Stomach (tissue), 4 donors: ENCODE measurements around the gene PELO.

ENCODE experiments used
- EP300 ChIP-seq: sonication (generic); formaldehyde crosslinking; IDR thresholded peaks from one replicate; pipeline ENCODE4 v1.6.1; 2017; ENCODE audit warnings: antibody characterized with exemption
- POLR2A ChIP-seq, 4 donors: fragments of 450-650 bp; IDR thresholded peaks; one replicate each; pipeline ENCODE4 v1.6.1; 2016; ENCODE audit warnings: antibody characterized with exemption in 4 of 4, control low read depth in 2 of 4, mild to moderate bottlenecking in 1 of 4, moderate library complexity in 1 of 4
- POLR2AphosphoS5 ChIP-seq, 3 donors: sonication (generic); formaldehyde crosslinking; IDR thresholded peaks; one replicate each; pipeline ENCODE4 v1.6.1; 2016; ENCODE audit warnings: antibody characterized with exemption in 3 of 3
- TF ChIP-seq, protein P1 (sequence below), 7 experiments: fragments of 450-650 bp in 4 of 7; fragments of 200-600 bp in 3 of 7; sonication (generic) in 3 of 7; IDR thresholded peaks; one replicate each; pipeline ENCODE4 v1.5.1; 2016 to 2019; ENCODE audit warnings: antibody characterized with exemption in 7 of 7, control low read depth in 2 of 7, mild to moderate bottlenecking in 1 of 7

- TF ChIP-seq, protein P1, sequence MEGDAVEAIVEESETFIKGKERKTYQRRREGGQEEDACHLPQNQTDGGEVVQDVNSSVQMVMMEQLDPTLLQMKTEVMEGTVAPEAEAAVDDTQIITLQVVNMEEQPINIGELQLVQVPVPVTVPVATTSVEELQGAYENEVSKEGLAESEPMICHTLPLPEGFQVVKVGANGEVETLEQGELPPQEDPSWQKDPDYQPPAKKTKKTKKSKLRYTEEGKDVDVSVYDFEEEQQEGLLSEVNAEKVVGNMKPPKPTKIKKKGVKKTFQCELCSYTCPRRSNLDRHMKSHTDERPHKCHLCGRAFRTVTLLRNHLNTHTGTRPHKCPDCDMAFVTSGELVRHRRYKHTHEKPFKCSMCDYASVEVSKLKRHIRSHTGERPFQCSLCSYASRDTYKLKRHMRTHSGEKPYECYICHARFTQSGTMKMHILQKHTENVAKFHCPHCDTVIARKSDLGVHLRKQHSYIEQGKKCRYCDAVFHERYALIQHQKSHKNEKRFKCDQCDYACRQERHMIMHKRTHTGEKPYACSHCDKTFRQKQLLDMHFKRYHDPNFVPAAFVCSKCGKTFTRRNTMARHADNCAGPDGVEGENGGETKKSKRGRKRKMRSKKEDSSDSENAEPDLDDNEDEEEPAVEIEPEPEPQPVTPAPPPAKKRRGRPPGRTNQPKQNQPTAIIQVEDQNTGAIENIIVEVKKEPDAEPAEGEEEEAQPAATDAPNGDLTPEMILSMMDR (IDR thresholded peaks at IDR 0.05): no peak
- TF ChIP-seq POLR2A (IDR thresholded peaks at IDR 0.05) (no peak), POLR2AphosphoS5 (IDR thresholded peaks at IDR 0.05) (no peak), EP300 (no peak)
Observed at GRCh38 chr5:52769061-52769460, 18.7 kb upstream of the PELO start.
